ENCODE results near the gene ZNF665. TPM values are rescaled to one million over a fixed set of nuclear protein-coding genes. Genes with fewer than 3 reads are reported as not detected.

Gene ZNF665
- total RNA-seq, 1 experiment from 2014 or later = 0.73 TPM

- H3K27me3 ChIP-seq (replicated peaks; ENCODE audit: control insufficient read depth, insufficient read depth, low read length) = no peaks in the 10 kb centered on the region
- no TSS peak for BruUV-seq (replicated peaks)
- no peak for TF ChIP-seq CTCF (IDR thresholded peaks at IDR 0.05; ENCODE audit: insufficient read depth in 1 of 2, low read depth in 1 of 2, low read length in 1 of 2, severe bottlenecking in 1 of 2, unreplicated experiment in 1 of 2)
Observed at GRCh38 chr19:53157626-53158025, 35.5 kb downstream of the ZNF665 start.

GRCh38 chr19:53156850-53157249 is 36.3 kb downstream of the ZNF665 start:
- ChIA-PET POLR2A (no interaction called here), CTCF (no interaction called here)
- H3K4me1 ChIP-seq = no peaks in the 10 kb centered on the region
- Mint-ChIP-seq H3K36me3 (ENCODE audit: insufficient read depth, unreplicated experiment) (no peaks in the 10 kb centered on the region), H3K9me3 (ENCODE audit: unreplicated experiment) (peaks cover 55% of the 10 kb centered on the region), H3K27me3 (ENCODE audit: insufficient read depth, unreplicated experiment) (no peaks in the 10 kb centered on the region), H3K4me1 (ENCODE audit: low read depth, unreplicated experiment) (no peaks in the 10 kb centered on the region), H3K4me3 (ENCODE audit: unreplicated experiment) (no peak overlapping the region), H3K27ac (ENCODE audit: unreplicated experiment) (no peak overlapping the region)
- peaks cover 26% of the 10 kb centered on the region for H3K9me3 ChIP-seq
- no peak for DNase-seq
- H3K4me3 ChIP-seq (ENCODE audit: low read depth, low read length) = no peak overlapping the region
- no peaks in the 10 kb centered on the region for H3K36me3 ChIP-seq (ENCODE audit: control insufficient read depth, insufficient read depth, low read length)
- intact Hi-C loops (cut with micrococcal nuclease; ENCODE audit: unreplicated experiment) = no loop called here
- no TSS peak for BruUV-seq (replicated peaks)
- no peaks in the 10 kb centered on the region for H3K27me3 ChIP-seq (replicated peaks; ENCODE audit: control insufficient read depth, insufficient read depth, low read length)
- TF ChIP-seq CTCF (IDR thresholded peaks at IDR 0.05; ENCODE audit: insufficient read depth in 1 of 2, low read depth in 1 of 2, low read length in 1 of 2, severe bottlenecking in 1 of 2, unreplicated experiment in 1 of 2) = no peak

More at GRCh38 chr19:53157626-53158025, 35.5 kb downstream of the ZNF665 start:
- Mint-ChIP-seq H3K36me3 (ENCODE audit: insufficient read depth, unreplicated experiment) (no peaks in the 10 kb centered on the region), H3K4me1 (ENCODE audit: low read depth, unreplicated experiment) (no peaks in the 10 kb centered on the region), H3K27ac (ENCODE audit: unreplicated experiment) (peak overlapping the region; percentile 4), H3K27me3 (ENCODE audit: insufficient read depth, unreplicated experiment) (no peaks in the 10 kb centered on the region), H3K9me3 (ENCODE audit: unreplicated experiment) (peaks cover 57% of the 10 kb centered on the region), H3K4me3 (ENCODE audit: unreplicated experiment) (no peak overlapping the region)
- Histone ChIP-seq H3K4me1 (no peaks in the 10 kb centered on the region), H3K9me3 (peaks cover 32% of the 10 kb centered on the region), H3K36me3 (ENCODE audit: control insufficient read depth, insufficient read depth, low read length) (no peaks in the 10 kb centered on the region), H3K4me3 (ENCODE audit: low read depth, low read length) (no peak overlapping the region)
- no peak for DNase-seq
- intact Hi-C loops (cut with micrococcal nuclease; ENCODE audit: unreplicated experiment) = no loop called here
- POLR2A ChIA-PET = no interaction called here
- CTCF ChIA-PET = no interaction called here

- Histone ChIP-seq H3K4me3 (ENCODE audit: low read depth, low read length) (no peak overlapping the region), H3K36me3 (ENCODE audit: control insufficient read depth, insufficient read depth, low read length) (no peaks in the 10 kb centered on the region), H3K4me1 (no peaks in the 10 kb centered on the region), H3K9me3 (peaks cover 32% of the 10 kb centered on the region), H3K27me3 (replicated peaks; ENCODE audit: control insufficient read depth, insufficient read depth, low read length) (no peaks in the 10 kb centered on the region)
- CTCF ChIA-PET = no interaction called here
- no TSS peak for BruUV-seq (replicated peaks)
- Mint-ChIP-seq H3K9me3 (ENCODE audit: unreplicated experiment) (peaks cover 27% of the 10 kb centered on the region), H3K27me3 (ENCODE audit: insufficient read depth, unreplicated experiment) (no peaks in the 10 kb centered on the region), H3K4me3 (ENCODE audit: unreplicated experiment) (no peak overlapping the region), H3K4me1 (ENCODE audit: low read depth, unreplicated experiment) (no peaks in the 10 kb centered on the region), H3K36me3 (ENCODE audit: insufficient read depth, unreplicated experiment) (peaks cover 5% of the 10 kb centered on the region), H3K27ac (ENCODE audit: unreplicated experiment) (no peak overlapping the region)
- intact Hi-C loops (cut with micrococcal nuclease; ENCODE audit: unreplicated experiment) = no loop called here
- no peak for DNase-seq
- no peak for TF ChIP-seq CTCF (IDR thresholded peaks at IDR 0.05; ENCODE audit: insufficient read depth in 1 of 2, low read depth in 1 of 2, low read length in 1 of 2, severe bottlenecking in 1 of 2, unreplicated experiment in 1 of 2)
- POLR2A ChIA-PET = no interaction called here
Observed at GRCh38 chr19:53147645-53148044, 45.5 kb downstream of the ZNF665 start.

Measured in Caco-2 (cell line).